WTC11 (cell line): ENCODE results near the gene ASPHD2.

Experiments
- CBFB ChIP-seq: sonication (generic); formaldehyde crosslinking; IDR thresholded peaks from 2 replicates; pipeline ENCODE4 v1.8.1; 2022; ENCODE audit warnings: mild to moderate bottlenecking, low read depth, missing genetic modification reagents
- CTCF ChIP-seq: fragments of 200-600 bp; IDR thresholded peaks from 2 replicates; pipeline ENCODE4 v1.8.0; 2022; ENCODE audit warnings: antibody characterized with exemption
- E2F5 ChIP-seq: sonication (generic); formaldehyde crosslinking; IDR thresholded peaks from 2 replicates; pipeline ENCODE4 v1.8.1; 2022; ENCODE audit warnings: mild to moderate bottlenecking, moderate library complexity, missing genetic modification reagents
- ESRRA ChIP-seq: sonication (generic); formaldehyde crosslinking; IDR thresholded peaks from 2 replicates; pipeline ENCODE4 v1.8.1; 2022; ENCODE audit warnings: mild to moderate bottlenecking, missing genetic modification reagents, borderline replicate concordance
- GTF2I ChIP-seq: fragments of 250-450 bp; sonication (Bioruptor Pico); conservative IDR thresholded peaks from 2 replicates; pipeline ENCODE4 v1.4.0; 2021; ENCODE audit warnings: mild to moderate bottlenecking
- IRF1 ChIP-seq: sonication (generic); formaldehyde crosslinking; IDR thresholded peaks from 2 replicates; pipeline ENCODE4 v1.8.0; 2023; ENCODE audit warnings: missing genetic modification reagents
- MLX ChIP-seq: sonication (generic); formaldehyde crosslinking; IDR thresholded peaks from 2 replicates; pipeline ENCODE4 v1.8.1; 2023; ENCODE audit warnings: mild to moderate bottlenecking, missing genetic modification reagents, moderate library complexity
- NR2C2 ChIP-seq: sonication (generic); formaldehyde crosslinking; IDR thresholded peaks from 2 replicates; pipeline ENCODE4 v1.8.0; 2022; ENCODE audit warnings: mild to moderate bottlenecking, missing genetic modification reagents
- NR3C1 ChIP-seq: sonication (generic); formaldehyde crosslinking; conservative IDR thresholded peaks from 2 replicates; pipeline ENCODE4 v1.8.1; 2023; ENCODE audit warnings: low read depth, mild to moderate bottlenecking, missing genetic modification reagents
- USF2 ChIP-seq: sonication (generic); formaldehyde crosslinking; IDR thresholded peaks from 2 replicates; pipeline ENCODE4 v1.8.1; 2023; ENCODE audit warnings: mild to moderate bottlenecking, missing genetic modification reagents, moderate library complexity
- ZSCAN18 ChIP-seq: fragments of 250-450 bp; sonication (Bioruptor Pico); IDR thresholded peaks from 2 replicates; pipeline ENCODE4 v2.1.2; 2022; ENCODE audit warnings: mild to moderate bottlenecking, moderate library complexity
- TF ChIP-seq, protein P1 (sequence below): sonication (generic); formaldehyde crosslinking; IDR thresholded peaks from 2 replicates; pipeline ENCODE4 v1.8.1; 2023; ENCODE audit warnings: mild to moderate bottlenecking, moderate library complexity, missing genetic modification reagents
- TF ChIP-seq, protein P2 (sequence below): sonication (generic); formaldehyde crosslinking; IDR thresholded peaks from 2 replicates; pipeline ENCODE4 v1.8.0; 2022; ENCODE audit warnings: mild to moderate bottlenecking, missing genetic modification reagents

DNA sequence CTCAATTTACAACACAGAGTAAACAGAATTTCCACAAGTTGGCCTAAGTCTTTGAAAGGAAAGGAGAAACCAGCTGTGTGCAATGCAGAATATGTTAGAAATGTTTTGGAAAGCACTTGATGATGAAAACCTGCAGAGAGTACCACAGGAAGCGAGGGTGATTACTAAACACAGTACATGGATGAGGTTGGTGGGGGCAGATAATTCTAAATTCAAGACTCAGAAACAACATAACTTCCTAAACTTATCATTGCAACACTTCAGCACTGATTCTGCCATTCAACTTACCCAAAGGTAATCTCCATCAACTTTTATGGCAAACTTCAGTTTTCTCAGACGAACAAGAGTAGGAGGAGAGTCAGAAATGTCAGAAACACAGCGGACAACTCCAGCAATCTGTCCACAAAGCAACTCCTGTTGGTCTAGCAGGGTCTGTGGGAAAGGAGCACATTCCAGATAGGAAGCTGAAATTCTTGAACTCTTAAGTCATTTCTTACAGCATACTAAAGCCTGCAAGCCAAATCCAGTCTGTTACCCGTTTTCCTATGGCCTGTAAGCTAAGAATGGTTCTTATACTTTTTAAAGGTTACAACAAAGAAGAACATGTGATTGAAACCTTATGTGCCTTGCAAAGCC is 47.8 kb downstream of the ASPHD2 start:
- no peak for TF ChIP-seq CTCF
- TF ChIP-seq NR2C2 (CRISPR knock-in tag), result no peak
- TF ChIP-seq, protein P1, sequence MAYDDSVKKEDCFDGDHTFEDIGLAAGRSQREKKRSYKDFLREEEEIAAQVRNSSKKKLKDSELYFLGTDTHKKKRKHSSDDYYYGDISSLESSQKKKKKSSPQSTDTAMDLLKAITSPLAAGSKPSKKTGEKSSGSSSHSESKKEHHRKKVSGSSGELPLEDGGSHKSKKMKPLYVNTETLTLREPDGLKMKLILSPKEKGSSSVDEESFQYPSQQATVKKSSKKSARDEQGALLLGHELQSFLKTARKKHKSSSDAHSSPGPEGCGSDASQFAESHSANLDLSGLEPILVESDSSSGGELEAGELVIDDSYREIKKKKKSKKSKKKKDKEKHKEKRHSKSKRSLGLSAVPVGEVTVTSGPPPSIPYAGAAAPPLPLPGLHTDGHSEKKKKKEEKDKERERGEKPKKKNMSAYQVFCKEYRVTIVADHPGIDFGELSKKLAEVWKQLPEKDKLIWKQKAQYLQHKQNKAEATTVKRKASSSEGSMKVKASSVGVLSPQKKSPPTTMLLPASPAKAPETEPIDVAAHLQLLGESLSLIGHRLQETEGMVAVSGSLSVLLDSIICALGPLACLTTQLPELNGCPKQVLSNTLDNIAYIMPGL (CRISPR knock-in tag), result no peak
- no peak for TF ChIP-seq USF2
- TF ChIP-seq GTF2I (CRISPR knock-in tag), result no peak
- no peak for TF ChIP-seq E2F5
- TF ChIP-seq ESRRA, result no peak
- TF ChIP-seq CBFB (CRISPR knock-in tag), result no peak
- TF ChIP-seq, protein P2, sequence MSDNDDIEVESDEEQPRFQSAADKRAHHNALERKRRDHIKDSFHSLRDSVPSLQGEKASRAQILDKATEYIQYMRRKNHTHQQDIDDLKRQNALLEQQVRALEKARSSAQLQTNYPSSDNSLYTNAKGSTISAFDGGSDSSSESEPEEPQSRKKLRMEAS (CRISPR knock-in tag), result no peak
- TF ChIP-seq ZSCAN18, result no peak
- TF ChIP-seq IRF1 (CRISPR knock-in tag), result no peak
- TF ChIP-seq NR3C1, result no peak
- no peak for TF ChIP-seq MLX (CRISPR knock-in tag)
